Peyer's patch (tissue), 4 donors: Measurements from ENCODE around the gene RPGRIP1. TPM values are rescaled to one million over a fixed set of nuclear protein-coding genes. Genes with fewer than 3 reads are reported as not detected.
"Not testable (repeated sequence)": the region's sequence is repeated elsewhere in the genome, so short reads cannot be mapped to it uniquely, and the experiment has no call there.

Experiments used
- DNase-seq, 3 donors: peaks; one replicate each; pipeline ENCODE4 v3.0.0-alpha.2; 2017 to 2019
- H3K27ac ChIP-seq, 4 donors: fragments of 200-600 bp; sonication (generic); one replicate each; pipeline ENCODE4 v1.5.1; 2016 to 2019
- H3K27me3 ChIP-seq, 2 donors: fragments of 200-600 bp; sonication (generic); one replicate each; pipeline ENCODE4 v1.5.1; 2019
- H3K36me3 ChIP-seq, 3 donors: fragments of 200-600 bp; sonication (generic); one replicate each; pipeline ENCODE4 v1.5.1; 2016 to 2019
- H3K4me1 ChIP-seq, 4 donors: fragments of 200-600 bp; sonication (generic); one replicate each; pipeline ENCODE4 v1.5.1; 2016 to 2019
- H3K4me3 ChIP-seq, 4 donors: fragments of 200-600 bp; sonication (generic); 1 replicate in 3 of 4; 2 replicates in 1 of 4; pipeline ENCODE4 v1.5.1; 2016 to 2019; ENCODE audit warnings: mild to moderate bottlenecking in 1 of 4
- H3K9me3 ChIP-seq, 4 donors: fragments of 200-600 bp; sonication (generic); one replicate each; pipeline ENCODE4 v1.5.1; 2016 to 2019; ENCODE audit warnings: mild to moderate bottlenecking in 1 of 4
- POLR2A ChIP-seq, 2 donors: fragments of 450-650 bp; IDR thresholded peaks; one replicate each; pipeline ENCODE4 v1.5.1; 2017; ENCODE audit warnings: antibody characterized with exemption in 2 of 2, mild to moderate bottlenecking in 2 of 2, moderate library complexity in 2 of 2
- total RNA-seq, 4 donors: library from RNA; depleted of rRNA; stranded (reverse); fragments of >200 nt; gene quantifications; one replicate each; pipeline ENCODE4 v1.1.0, GENCODE V29; 2016
- TF ChIP-seq, protein P1 (sequence below), 6 experiments: fragments of 450-650 bp in 4 of 6; fragments of 200-600 bp in 2 of 6; sonication (generic) in 1 of 6; IDR thresholded peaks; one replicate each; pipeline ENCODE4 v1.5.1; 2017 to 2019; ENCODE audit warnings: antibody characterized with exemption in 6 of 6, mild to moderate bottlenecking in 3 of 6, moderate library complexity in 1 of 6

Gene RPGRIP1
- total RNA-seq, 4 donors from 2014 or later = 0.40 to 3.3 TPM; not detected in 2

DNA sequence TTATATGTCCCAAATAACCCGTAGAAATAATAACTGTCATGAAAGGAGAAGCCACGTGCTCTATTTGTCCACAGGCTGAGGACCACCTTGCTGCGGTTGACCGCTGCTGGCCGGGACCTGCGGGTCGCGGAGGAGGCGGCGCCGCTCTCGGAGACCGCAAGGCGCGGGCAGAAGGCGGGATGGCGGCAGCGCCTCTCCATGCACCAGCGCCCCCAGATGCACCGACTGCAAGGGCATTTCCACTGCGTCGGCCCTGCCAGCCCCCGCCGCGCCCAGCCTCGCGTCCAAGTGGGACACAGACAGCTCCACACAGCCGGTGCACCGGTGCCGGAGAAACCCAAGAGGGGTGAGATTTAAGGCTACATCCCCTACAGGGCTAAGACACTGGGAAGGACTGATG, 21.0 kb downstream of the RPGRIP1 start:
- TF ChIP-seq, protein P1, sequence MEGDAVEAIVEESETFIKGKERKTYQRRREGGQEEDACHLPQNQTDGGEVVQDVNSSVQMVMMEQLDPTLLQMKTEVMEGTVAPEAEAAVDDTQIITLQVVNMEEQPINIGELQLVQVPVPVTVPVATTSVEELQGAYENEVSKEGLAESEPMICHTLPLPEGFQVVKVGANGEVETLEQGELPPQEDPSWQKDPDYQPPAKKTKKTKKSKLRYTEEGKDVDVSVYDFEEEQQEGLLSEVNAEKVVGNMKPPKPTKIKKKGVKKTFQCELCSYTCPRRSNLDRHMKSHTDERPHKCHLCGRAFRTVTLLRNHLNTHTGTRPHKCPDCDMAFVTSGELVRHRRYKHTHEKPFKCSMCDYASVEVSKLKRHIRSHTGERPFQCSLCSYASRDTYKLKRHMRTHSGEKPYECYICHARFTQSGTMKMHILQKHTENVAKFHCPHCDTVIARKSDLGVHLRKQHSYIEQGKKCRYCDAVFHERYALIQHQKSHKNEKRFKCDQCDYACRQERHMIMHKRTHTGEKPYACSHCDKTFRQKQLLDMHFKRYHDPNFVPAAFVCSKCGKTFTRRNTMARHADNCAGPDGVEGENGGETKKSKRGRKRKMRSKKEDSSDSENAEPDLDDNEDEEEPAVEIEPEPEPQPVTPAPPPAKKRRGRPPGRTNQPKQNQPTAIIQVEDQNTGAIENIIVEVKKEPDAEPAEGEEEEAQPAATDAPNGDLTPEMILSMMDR (IDR thresholded peaks at IDR 0.05) = peak in 1 of 6 experiments; percentile 4
- no peak for TF ChIP-seq POLR2A (IDR thresholded peaks at IDR 0.05)
- Histone ChIP-seq H3K9me3 (no peaks in the 10 kb centered on the region), H3K27ac (peak overlapping the region in 1 of 4 donors; percentile 10), H3K27me3 (no peaks in the 10 kb centered on the region), H3K36me3 (no peaks in the 10 kb centered on the region), H3K4me3 (peak overlapping the region; percentile 16 to 52 (median 26)), H3K4me1 (peaks cover 0 to 5% (median 0%) of the 10 kb centered on the region in 4 donors)
- DNase-seq = peak; percentile 55 to 66 (median 65)

DNA sequence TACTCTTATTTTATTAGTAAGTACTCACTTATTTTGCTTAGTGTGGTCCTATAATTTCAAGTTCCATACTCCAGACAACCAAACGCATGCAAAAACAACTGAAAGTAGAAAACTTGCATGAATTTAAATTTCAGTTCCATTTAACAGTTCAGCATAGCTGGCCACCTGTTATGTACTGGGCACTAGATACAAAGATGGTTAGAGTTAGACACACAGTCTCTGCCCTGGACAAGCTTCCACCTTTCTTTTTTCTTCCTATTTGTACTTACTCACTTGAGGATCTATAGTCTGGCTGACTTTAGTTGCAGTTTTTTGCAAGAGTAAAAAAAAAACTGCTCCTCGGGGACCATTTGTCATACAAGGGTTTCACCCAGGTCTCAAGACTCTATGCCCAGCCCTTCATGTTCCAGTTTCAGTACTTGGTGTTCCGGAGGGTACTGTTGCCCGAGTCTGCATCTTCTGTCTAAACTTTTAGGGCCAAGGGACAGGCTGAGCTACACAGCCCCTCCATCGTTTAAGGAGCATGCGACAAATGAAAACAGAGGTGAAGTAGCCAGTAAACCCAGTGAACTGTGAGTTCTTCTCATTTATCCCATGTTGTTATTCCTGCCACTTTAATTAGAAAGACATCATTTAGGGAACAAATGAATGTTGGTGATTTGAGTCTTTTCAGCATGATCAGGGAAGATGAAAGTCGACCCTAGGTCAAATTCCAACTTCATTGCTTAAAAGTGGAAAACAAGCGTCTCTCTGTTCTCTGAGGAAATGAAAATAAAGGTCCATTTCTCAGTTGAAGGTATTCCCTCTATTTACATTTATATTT, 22.3 kb downstream of the RPGRIP1 start:
- DNase-seq = no peak
- Histone ChIP-seq H3K4me1 (peaks cover 0 to 5% (median 0%) of the 10 kb centered on the region in 4 donors), H3K27me3 (no peaks in the 10 kb centered on the region), H3K36me3 (no peaks in the 10 kb centered on the region), H3K4me3 (no peak overlapping the region), H3K9me3 (no peaks in the 10 kb centered on the region), H3K27ac (no peak overlapping the region)
- TF ChIP-seq, protein P1 (IDR thresholded peaks at IDR 0.05) = no peak
- no peak for TF ChIP-seq POLR2A (IDR thresholded peaks at IDR 0.05)

DNA sequence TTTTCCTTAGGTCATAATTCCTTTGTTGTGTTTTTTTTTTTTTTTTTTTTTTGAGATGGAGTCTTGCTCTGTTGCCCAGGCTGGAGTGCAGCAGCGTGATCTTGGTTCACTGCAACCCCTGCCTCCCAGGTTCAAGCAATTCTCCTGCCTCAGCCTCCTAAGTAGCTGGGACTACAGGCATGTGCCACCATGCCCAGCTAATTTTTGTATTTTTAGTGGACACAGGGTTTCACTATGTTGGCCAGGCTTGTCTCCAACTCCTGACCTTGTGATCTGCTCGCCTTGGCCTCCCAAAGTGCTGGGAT, 22.9 kb downstream of the RPGRIP1 start:
- not testable (repeated sequence) for H3K27me3 ChIP-seq, H3K36me3 ChIP-seq, H3K9me3 ChIP-seq, H3K4me3 ChIP-seq, H3K27ac ChIP-seq, DNase-seq, H3K4me1 ChIP-seq

DNA sequence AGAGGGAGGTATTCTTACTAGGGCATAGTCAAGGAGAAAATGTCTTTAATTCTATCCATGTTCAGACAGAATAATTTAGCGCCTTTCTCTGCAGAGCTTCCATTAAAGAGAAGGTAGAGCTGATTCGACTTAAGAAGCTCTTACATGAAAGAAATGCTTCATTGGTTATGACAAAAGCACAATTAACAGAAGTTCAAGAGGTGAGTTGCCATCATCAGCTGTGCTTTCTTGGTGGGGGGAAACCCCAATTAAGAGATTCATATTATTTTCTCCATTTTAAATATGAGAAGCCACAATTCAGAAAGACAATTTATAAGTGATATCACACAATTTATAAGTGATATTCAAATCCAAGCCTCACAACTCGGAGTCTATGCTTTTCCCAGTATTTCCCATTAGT, 27.8 kb downstream of the RPGRIP1 start:
- no peak overlapping the region for H3K4me3 ChIP-seq
- peak overlapping the region in 3 of 4 donors; percentile 53 to 72 (median 72) for H3K27ac ChIP-seq
- DNase-seq = no peak
- TF ChIP-seq, protein P1 (IDR thresholded peaks at IDR 0.05) = no peak
- TF ChIP-seq POLR2A (IDR thresholded peaks at IDR 0.05) = no peak
- H3K4me1 ChIP-seq = peaks cover 0 to 5% (median 2%) of the 10 kb centered on the region in 4 donors
- H3K9me3 ChIP-seq = no peaks in the 10 kb centered on the region
- no peaks in the 10 kb centered on the region for H3K27me3 ChIP-seq
- H3K36me3 ChIP-seq = no peaks in the 10 kb centered on the region

DNA sequence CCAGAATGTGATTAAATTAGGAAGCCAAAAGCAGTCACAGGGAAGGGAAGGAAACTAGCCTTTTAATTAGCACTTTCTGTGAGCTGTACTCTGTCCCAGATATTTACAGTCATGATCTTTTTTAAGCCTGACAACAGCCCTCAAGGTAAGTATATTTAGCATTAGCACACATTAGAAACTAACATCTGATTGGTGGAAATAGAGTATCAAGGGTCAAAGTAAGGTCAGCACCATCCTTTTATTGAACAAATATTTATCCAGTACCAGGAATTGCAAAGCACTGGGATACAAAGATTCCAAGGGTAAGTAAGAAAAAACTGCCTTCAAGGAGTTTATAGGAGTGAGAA, 28.2 kb downstream of the RPGRIP1 start:
- Histone ChIP-seq H3K9me3 (no peaks in the 10 kb centered on the region), H3K27ac (peak overlapping the region; percentile 53 to 72 (median 71)), H3K36me3 (no peaks in the 10 kb centered on the region), H3K4me3 (peak overlapping the region; percentile 21 to 34 (median 26)), H3K4me1 (peaks cover 0 to 5% (median 2%) of the 10 kb centered on the region in 4 donors), H3K27me3 (no peaks in the 10 kb centered on the region)
- DNase-seq = no peak
- no peak for TF ChIP-seq POLR2A (IDR thresholded peaks at IDR 0.05)
- TF ChIP-seq, protein P1 (IDR thresholded peaks at IDR 0.05) = no peak

DNA sequence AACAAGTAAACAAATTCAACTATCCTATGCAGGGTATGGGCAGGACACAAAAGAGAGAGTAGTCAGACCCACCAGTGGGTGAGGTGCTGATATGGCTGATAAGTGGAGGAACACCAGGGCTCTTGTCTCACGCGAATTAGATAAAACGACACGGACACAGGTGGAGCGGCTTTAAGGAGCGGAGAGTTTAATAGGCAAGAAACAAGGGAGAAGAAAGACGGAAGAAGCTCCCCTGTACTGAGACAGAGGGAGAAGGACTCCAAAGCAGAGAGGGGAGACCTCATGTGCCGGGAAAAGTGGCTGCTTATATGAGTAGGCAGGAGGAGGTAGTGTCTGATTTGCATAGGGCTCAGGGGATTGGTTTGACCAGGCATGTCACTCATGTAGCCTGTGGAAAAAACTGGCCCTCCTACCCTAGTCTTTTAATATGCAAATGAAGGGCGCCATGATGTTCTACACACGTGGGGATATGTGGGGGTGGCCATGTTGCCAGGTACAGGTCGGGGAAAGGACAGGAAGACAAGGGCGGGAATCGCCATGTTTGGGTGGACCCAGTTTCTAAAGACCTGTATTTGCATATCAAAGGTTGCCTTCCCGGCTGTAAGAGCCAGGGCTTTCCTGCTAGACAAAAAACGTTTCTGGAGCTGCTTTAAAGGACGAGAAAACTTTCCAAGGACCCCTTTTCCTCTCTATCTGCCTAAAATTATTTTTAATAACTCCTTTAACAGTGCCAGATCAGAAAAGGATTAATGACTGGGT, 28.8 kb downstream of the RPGRIP1 start:
- Histone ChIP-seq H3K27ac (peak overlapping the region; percentile 70 to 80 (median 72)), H3K9me3 (no peaks in the 10 kb centered on the region), H3K4me1 (peaks cover 0 to 5% (median 2%) of the 10 kb centered on the region in 4 donors), H3K4me3 (peak overlapping the region; percentile 21 to 34 (median 26)), H3K27me3 (no peaks in the 10 kb centered on the region), H3K36me3 (no peaks in the 10 kb centered on the region)
- TF ChIP-seq POLR2A (IDR thresholded peaks at IDR 0.05) = peak; percentile 45 to 81
- TF ChIP-seq, protein P1 (IDR thresholded peaks at IDR 0.05) = no peak
- DNase-seq = peak; percentile 81 to 96 (median 90)
